Measurements from ENCODE around the gene C1QBP. TPM values are rescaled to one million over a fixed set of nuclear protein-coding genes. Genes with fewer than 3 reads are reported as not detected.
A peak's percentile ranks its signal among the peaks of the same experiment; 100 is the strongest.

C1QBP gene
- total RNA-seq, 1 donor from 2014 or later = 97.0 TPM

DNA sequence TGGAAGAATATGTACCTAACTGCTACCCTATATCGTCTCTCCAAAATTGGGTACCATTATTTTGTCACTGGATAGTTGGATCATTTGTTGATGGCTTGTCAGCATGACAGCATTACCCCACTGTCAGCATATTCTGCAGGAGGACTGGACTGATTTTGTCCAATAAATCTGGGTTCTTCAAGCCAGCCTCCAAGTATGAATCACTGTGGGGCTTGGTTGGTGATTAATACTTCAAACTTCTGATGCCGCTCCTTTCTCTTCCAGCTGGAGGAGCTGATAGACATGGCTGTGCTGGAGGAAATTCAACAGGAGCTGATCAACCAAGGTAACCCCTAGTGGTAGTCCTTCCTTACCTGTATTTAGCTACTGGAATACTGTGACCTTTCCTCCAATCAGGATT, 16.4 kb downstream of the C1QBP start:
- intact Hi-C loops (cut with DNase I) = no loop called here
- Histone ChIP-seq H3K36me3 (peaks cover 0 to 42% of the 10 kb centered on the region in 2 donors), H3K4me1 (peaks cover 25% of the 10 kb centered on the region), H3K27ac (no peak overlapping the region), H3K4me3 (no peak overlapping the region), H3K27me3 (no peaks in the 10 kb centered on the region), H3K9me3 (no peaks in the 10 kb centered on the region)
- DNase-seq (ENCODE audit: extremely low spot score in 2 of 2) = no peak
- no peak for TF ChIP-seq POLR2AphosphoS5 (IDR thresholded peaks at IDR 0.05; ENCODE audit: insufficient read depth in 1 of 2, low read depth in 1 of 2)
- no peak for TF ChIP-seq POLR2A (IDR thresholded peaks at IDR 0.05)
- TF ChIP-seq, protein P1, sequence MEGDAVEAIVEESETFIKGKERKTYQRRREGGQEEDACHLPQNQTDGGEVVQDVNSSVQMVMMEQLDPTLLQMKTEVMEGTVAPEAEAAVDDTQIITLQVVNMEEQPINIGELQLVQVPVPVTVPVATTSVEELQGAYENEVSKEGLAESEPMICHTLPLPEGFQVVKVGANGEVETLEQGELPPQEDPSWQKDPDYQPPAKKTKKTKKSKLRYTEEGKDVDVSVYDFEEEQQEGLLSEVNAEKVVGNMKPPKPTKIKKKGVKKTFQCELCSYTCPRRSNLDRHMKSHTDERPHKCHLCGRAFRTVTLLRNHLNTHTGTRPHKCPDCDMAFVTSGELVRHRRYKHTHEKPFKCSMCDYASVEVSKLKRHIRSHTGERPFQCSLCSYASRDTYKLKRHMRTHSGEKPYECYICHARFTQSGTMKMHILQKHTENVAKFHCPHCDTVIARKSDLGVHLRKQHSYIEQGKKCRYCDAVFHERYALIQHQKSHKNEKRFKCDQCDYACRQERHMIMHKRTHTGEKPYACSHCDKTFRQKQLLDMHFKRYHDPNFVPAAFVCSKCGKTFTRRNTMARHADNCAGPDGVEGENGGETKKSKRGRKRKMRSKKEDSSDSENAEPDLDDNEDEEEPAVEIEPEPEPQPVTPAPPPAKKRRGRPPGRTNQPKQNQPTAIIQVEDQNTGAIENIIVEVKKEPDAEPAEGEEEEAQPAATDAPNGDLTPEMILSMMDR (IDR thresholded peaks at IDR 0.05) = no peak

DNA sequence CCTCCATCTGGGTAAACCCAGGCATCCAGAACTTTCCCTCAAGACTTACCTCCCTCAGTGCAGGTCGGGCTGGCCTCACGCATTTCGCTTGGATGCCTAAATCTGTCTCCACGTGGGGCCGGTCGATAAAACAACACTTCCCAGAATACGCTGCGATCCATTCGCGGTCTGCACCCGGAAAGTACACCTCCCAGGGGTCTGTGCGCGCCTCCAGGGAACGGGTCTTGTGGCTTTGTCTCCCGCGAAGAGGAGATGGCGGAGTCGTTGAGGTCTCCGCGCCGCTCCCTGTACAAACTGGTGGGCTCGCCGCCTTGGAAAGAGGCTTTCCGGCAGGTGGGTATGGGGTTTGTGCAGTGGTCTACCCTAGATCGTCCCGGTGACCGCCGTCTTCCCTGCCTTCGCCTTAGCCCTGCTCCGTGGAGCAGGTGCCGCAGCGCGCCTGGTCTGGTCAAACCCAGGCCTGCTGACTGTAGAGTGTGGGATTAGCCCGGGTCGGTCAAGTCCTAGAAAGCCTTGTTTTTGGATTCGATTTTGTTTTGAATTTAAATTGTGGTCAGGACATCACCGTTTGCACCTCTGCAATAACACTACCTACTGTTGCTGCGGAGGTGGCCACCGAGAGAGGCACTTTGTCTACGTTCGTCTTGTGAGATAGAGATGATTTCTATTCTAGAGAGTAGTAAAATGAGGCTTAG, 18.8 kb downstream of the C1QBP start, which contains the start of gene RPAIN:
RPAIN (plus strand) TSS at position 224 of the 695 bp plus-strand sequence; CDS start at position 253, 29 bp downstream.
- intact Hi-C loops (cut with DNase I) = no loop called here

DNA sequence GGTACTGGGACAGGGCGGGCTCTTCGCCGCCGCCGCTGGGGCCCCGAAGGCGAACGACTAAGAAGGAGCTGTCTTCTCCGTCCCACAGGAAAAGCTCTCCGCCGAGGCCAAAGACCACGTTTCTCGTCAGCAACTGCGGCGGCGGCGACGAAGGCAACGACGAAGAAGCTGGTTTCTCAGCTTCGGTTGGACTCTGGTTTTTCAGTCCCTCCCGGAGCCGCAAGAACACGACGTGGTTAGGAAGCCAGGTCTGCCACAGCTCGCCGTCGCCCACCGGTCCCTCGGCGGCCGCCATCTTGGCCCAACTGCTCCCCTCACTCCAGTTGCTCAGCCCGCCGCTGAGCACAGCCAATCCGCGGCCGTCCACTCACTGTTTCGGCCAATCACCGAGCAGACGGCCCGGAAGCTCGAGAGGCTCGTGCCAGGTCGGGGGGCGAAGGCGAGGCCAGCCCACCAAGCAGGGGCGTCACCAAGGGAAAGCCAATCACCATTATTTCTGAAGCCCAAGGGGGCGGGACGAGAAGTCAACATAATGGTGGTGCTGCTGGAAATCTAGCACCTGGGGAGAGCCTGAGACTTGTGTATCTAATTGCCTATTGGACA, 19.5 kb downstream of the C1QBP start, which contains the start of gene NUP88:
NUP88 (minus strand) TSS at position 307 of the 603 bp plus-strand sequence; CDS start at position 295, 12 bp downstream.
- TF ChIP-seq, protein P1 (IDR thresholded peaks at IDR 0.05) = no peak
- peak in 1 of 2 donors; percentile 83 for TF ChIP-seq POLR2A (IDR thresholded peaks at IDR 0.05)
- peak; percentile 89 to 93 for TF ChIP-seq POLR2AphosphoS5 (IDR thresholded peaks at IDR 0.05; ENCODE audit: insufficient read depth in 1 of 2, low read depth in 1 of 2)
- peak within 1 kb of the TSS; percentile 66 to 86 for H3K4me3 ChIP-seq
- H3K9me3 ChIP-seq = no peaks in the 10 kb centered on the region
- peak in 1 of 2 donors; percentile 97 for DNase-seq (ENCODE audit: extremely low spot score in 2 of 2)
- intact Hi-C loops (cut with DNase I) = no loop called here
- no peaks in the 10 kb centered on the region for H3K27me3 ChIP-seq
- peak within 1 kb of the TSS; percentile 87 for H3K27ac ChIP-seq
- peaks cover 39% of the 10 kb centered on the region for H3K4me1 ChIP-seq
- H3K36me3 ChIP-seq = peaks cover 0 to 25% of the 10 kb centered on the region in 2 donors

More for the DNA sequence above, 18.8 kb downstream of the C1QBP start, which contains the start of gene RPAIN:
- Histone ChIP-seq H3K4me3 (peak within 1 kb of the TSS; percentile 66 to 86), H3K36me3 (peaks cover 0 to 26% of the 10 kb centered on the region in 2 donors), H3K9me3 (no peaks in the 10 kb centered on the region), H3K27ac (peak within 1 kb of the TSS; percentile 87), H3K4me1 (peaks cover 36% of the 10 kb centered on the region), H3K27me3 (no peaks in the 10 kb centered on the region)
- TF ChIP-seq, protein P1 (IDR thresholded peaks at IDR 0.05) = no peak
- TF ChIP-seq POLR2A (IDR thresholded peaks at IDR 0.05) = peak in 1 of 2 donors; percentile 44
- peak; percentile 68 to 79 for TF ChIP-seq POLR2AphosphoS5 (IDR thresholded peaks at IDR 0.05; ENCODE audit: insufficient read depth in 1 of 2, low read depth in 1 of 2)
- DNase-seq (ENCODE audit: extremely low spot score in 2 of 2) = peak in 1 of 2 donors; percentile 98

DNA sequence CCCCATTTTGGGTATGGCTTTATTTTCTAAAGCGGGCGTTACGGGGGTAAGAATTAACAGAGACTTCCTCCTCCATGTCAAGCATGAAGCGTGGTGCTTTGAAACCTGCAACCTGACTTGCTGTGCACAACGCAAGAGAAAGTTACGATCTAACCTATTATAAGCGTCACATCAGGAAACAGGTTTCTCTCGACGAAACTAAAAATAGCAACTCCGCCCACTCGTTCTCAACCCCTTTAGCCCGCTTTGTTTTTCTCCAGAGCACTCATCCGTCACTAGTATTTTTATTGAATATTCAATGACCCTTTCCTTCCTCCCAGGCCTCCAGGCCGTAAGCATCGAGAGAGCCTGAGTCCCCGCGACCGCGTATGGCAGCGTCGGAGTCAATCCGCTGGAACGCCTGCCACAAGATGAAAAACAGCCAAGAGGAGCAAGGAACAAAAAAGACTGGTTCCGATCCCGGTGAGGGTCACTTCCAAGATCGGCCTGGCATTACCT, 20.0 kb downstream of the C1QBP start:
- intact Hi-C loops (cut with DNase I) = no loop called here
- no peaks in the 10 kb centered on the region for H3K27me3 ChIP-seq
- peak overlapping the region; percentile 87 for H3K27ac ChIP-seq
- no peak for DNase-seq (ENCODE audit: extremely low spot score in 2 of 2)
- H3K9me3 ChIP-seq = no peaks in the 10 kb centered on the region
- H3K36me3 ChIP-seq = peaks cover 0 to 28% of the 10 kb centered on the region in 2 donors
- H3K4me1 ChIP-seq = peaks cover 44% of the 10 kb centered on the region
- TF ChIP-seq POLR2AphosphoS5 (IDR thresholded peaks at IDR 0.05; ENCODE audit: insufficient read depth in 1 of 2, low read depth in 1 of 2) (peak in 1 of 2 donors; percentile 11), POLR2A (IDR thresholded peaks at IDR 0.05) (no peak)
- H3K4me3 ChIP-seq = peak overlapping the region; percentile 66 to 86

DNA sequence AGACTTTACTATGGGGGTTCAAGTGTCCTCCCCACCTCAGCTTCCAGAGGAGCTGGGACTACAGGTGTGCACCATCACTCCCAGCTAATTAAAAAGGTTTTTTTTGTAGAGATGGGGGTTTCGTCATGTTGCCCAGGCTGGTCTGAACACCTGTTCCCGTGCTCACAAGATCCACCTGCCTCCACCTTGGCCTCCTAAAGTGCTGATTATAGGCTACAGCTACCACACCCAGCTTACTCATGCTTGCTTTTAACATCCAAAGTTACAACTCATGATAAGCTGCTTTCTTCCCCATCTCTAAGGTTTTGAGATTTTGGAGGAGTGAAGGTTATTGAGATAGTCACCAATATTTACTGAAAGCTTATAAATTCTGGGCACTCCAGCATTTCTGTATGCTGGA, 22.1 kb downstream of the C1QBP start:
- Histone ChIP-seq H3K27ac (no peak overlapping the region), H3K4me1 (peaks cover 51% of the 10 kb centered on the region), H3K36me3 (peaks cover 0 to 21% of the 10 kb centered on the region in 2 donors), H3K9me3 (no peaks in the 10 kb centered on the region), H3K4me3 (no peak overlapping the region), H3K27me3 (no peaks in the 10 kb centered on the region)
- TF ChIP-seq POLR2A (IDR thresholded peaks at IDR 0.05) = no peak
- TF ChIP-seq POLR2AphosphoS5 (IDR thresholded peaks at IDR 0.05; ENCODE audit: insufficient read depth in 1 of 2, low read depth in 1 of 2) = peak in 1 of 2 donors; percentile 22
- no peak for DNase-seq (ENCODE audit: extremely low spot score in 2 of 2)
- intact Hi-C loops (cut with DNase I) = no loop called here

All from vagina (tissue), 2 donors.